ENCODE measurements around the gene DDX56. TPM values are rescaled to one million over a fixed set of nuclear protein-coding genes. Genes with fewer than 3 reads are reported as not detected.

The DDX56 gene
- total and polyA plus RNA-seq, 2 of the 4 experiments (the other 2 are of a cell fraction), result 59.4 to 67.7 TPM

DNA sequence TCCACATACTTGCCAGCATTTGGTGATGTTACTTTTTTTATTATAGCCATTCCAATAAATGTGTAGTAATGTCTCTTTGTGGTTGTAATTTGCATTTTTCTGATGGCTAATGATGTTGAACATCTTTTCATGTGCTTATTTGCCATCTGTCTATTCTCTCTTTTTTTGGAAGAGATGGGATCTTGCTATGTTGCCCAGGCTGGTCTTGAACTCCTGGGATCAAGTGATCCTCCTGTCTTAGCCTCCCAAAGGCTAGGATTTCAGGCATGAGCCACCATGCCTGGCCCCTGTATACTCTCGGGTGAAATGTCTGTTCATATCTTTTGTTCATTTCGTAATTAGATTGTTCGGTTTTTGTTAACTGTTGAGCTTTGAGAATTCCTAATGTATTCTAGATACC is 36.1 kb upstream of the DDX56 start:
- no peak overlapping the region for H2BK15ac ChIP-seq (ENCODE audit: low read depth, low read length)
- H4K91ac ChIP-seq (ENCODE audit: insufficient read depth, low read depth, low read length), result no peak overlapping the region
- H3K4me3 ChIP-seq (ENCODE audit: insufficient read depth, low read depth, low read length), result no peak overlapping the region
- no peaks in the 10 kb centered on the region; the same call in 1 of the 2 replicates for H3K9me1 ChIP-seq (ENCODE audit: insufficient read depth, low read length)
- no peak overlapping the region for H3K27ac ChIP-seq (ENCODE audit: insufficient read depth, low read length)
- no peak for TF ChIP-seq NFE2L2 (IDR thresholded peaks at IDR 0.05; ENCODE audit: low read depth, low read length)
- TF ChIP-seq CHD1 (IDR thresholded peaks at IDR 0.05; ENCODE audit: low read depth, low read length), result no peak
- no peak for TF ChIP-seq MAZ (IDR thresholded peaks at IDR 0.05; ENCODE audit: borderline replicate concordance, low read depth, low read length)
- TF ChIP-seq, protein P1, sequence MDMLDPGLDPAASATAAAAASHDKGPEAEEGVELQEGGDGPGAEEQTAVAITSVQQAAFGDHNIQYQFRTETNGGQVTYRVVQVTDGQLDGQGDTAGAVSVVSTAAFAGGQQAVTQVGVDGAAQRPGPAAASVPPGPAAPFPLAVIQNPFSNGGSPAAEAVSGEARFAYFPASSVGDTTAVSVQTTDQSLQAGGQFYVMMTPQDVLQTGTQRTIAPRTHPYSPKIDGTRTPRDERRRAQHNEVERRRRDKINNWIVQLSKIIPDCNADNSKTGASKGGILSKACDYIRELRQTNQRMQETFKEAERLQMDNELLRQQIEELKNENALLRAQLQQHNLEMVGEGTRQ (IDR thresholded peaks at IDR 0.05; ENCODE audit: low read depth, low read length), result no peak
- TF ChIP-seq MXI1 (IDR thresholded peaks at IDR 0.05; ENCODE audit: borderline replicate concordance, low read depth, low read length), result no peak
- no peak for TF ChIP-seq POLR2A (IDR thresholded peaks at IDR 0.05; ENCODE audit: low read depth, low read length)
- no peak for TF ChIP-seq BHLHE40 (IDR thresholded peaks at IDR 0.05; ENCODE audit: low read depth, low read length)
- no peak for TF ChIP-seq RAD21 (IDR thresholded peaks at IDR 0.05; ENCODE audit: low read length)
- no peak for TF ChIP-seq CEBPB (IDR thresholded peaks at IDR 0.05; ENCODE audit: low read depth, low read length)
- no peak for TF ChIP-seq SMC3 (IDR thresholded peaks at IDR 0.05; ENCODE audit: low read depth, low read length)
- TF ChIP-seq RFX5 (IDR thresholded peaks at IDR 0.05; ENCODE audit: low read depth, low read length), result no peak
- no peak for TF ChIP-seq FOS (IDR thresholded peaks at IDR 0.05; ENCODE audit: low read depth, low read length)
- TF ChIP-seq, protein P2, sequence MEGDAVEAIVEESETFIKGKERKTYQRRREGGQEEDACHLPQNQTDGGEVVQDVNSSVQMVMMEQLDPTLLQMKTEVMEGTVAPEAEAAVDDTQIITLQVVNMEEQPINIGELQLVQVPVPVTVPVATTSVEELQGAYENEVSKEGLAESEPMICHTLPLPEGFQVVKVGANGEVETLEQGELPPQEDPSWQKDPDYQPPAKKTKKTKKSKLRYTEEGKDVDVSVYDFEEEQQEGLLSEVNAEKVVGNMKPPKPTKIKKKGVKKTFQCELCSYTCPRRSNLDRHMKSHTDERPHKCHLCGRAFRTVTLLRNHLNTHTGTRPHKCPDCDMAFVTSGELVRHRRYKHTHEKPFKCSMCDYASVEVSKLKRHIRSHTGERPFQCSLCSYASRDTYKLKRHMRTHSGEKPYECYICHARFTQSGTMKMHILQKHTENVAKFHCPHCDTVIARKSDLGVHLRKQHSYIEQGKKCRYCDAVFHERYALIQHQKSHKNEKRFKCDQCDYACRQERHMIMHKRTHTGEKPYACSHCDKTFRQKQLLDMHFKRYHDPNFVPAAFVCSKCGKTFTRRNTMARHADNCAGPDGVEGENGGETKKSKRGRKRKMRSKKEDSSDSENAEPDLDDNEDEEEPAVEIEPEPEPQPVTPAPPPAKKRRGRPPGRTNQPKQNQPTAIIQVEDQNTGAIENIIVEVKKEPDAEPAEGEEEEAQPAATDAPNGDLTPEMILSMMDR (conservative IDR thresholded peaks at IDR 0.05; ENCODE audit: low read depth, low read length), result no peak
- TF ChIP-seq, protein P3, sequence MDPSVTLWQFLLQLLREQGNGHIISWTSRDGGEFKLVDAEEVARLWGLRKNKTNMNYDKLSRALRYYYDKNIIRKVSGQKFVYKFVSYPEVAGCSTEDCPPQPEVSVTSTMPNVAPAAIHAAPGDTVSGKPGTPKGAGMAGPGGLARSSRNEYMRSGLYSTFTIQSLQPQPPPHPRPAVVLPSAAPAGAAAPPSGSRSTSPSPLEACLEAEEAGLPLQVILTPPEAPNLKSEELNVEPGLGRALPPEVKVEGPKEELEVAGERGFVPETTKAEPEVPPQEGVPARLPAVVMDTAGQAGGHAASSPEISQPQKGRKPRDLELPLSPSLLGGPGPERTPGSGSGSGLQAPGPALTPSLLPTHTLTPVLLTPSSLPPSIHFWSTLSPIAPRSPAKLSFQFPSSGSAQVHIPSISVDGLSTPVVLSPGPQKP (IDR thresholded peaks at IDR 0.05; ENCODE audit: borderline replicate concordance, low read depth, low read length), result no peak
- TF ChIP-seq RCOR1 (IDR thresholded peaks at IDR 0.05; ENCODE audit: insufficient replicate concordance, low read length), result no peak
- no peak for TF ChIP-seq MAFK (IDR thresholded peaks at IDR 0.05; ENCODE audit: low read depth, low read length)
- in situ Hi-C loops (cut with MboI; ENCODE audit: low sequenced_read_pairs), result no loop called here
- peaks cover 10 to 39% of the 10 kb centered on the region in 2 experiments; a peak in 3 of 4 replicates for H3K79me1 ChIP-seq (ENCODE audit: low read depth in 1 of 2, low read length in 2 of 2)
- no peak overlapping the region for H3K9ac ChIP-seq (ENCODE audit: low read depth, low read length)
- ATAC-seq (ENCODE audit: low read depth), result no peak
- no peak overlapping the region for H2BK120ac ChIP-seq (ENCODE audit: low read depth, low read length)
- no peak overlapping the region for H4K8ac ChIP-seq (ENCODE audit: low read depth in 2 of 2, low read length in 2 of 2)
- H3K36me3 ChIP-seq (ENCODE audit: control insufficient read depth, insufficient read depth, low read length), result no peaks in the 10 kb centered on the region
- 0 out of 2 replicates have a peak, but pooled peaks cover 4% of the 10 kb centered on the region for H4K20me1 ChIP-seq (ENCODE audit: insufficient read depth, low read length)
- H3K18ac ChIP-seq (ENCODE audit: low read depth, low read length), result no peak overlapping the region
- H3K23ac ChIP-seq (ENCODE audit: low read depth, low read length), result no peak overlapping the region
- BruUV-seq (replicated peaks), result no TSS peak
- no peaks in the 10 kb centered on the region for H3K27me3 ChIP-seq (ENCODE audit: control insufficient read depth, insufficient read depth, low read length)
- no peak overlapping the region for H3K56ac ChIP-seq (ENCODE audit: extremely low read depth, insufficient read depth, low read length)
- dilution Hi-C loops (cut with HindIII; ENCODE audit: low sequenced_read_pairs, unreplicated experiment), result no loop called here
- H3K9me3 ChIP-seq (ENCODE audit: control insufficient read depth, insufficient read depth, low read length), result no peaks in the 10 kb centered on the region
- ChIA-PET POLR2A (ENCODE audit: unreplicated experiment) (no interaction called here), CTCF (no interaction called here)
- H3K4me2 ChIP-seq (ENCODE audit: low read depth, low read length), result no peak overlapping the region
- no peak overlapping the region for H3K4ac ChIP-seq (ENCODE audit: low read depth, low read length)
- no peak overlapping the region for H2AK5ac ChIP-seq (ENCODE audit: low read depth, low read length)
- H2AK9ac ChIP-seq (replicated peaks; ENCODE audit: low read depth, low read length, poor library complexity), result no peak overlapping the region
- intact Hi-C loops (cut with micrococcal nuclease), result loop anchor here (5.0 kb wide), 1 partner anchor 237 kb away; the partner anchor contains the start of gene H2AZ2
- H2BK20ac ChIP-seq (ENCODE audit: low read depth, low read length), result no peak overlapping the region
- no peak overlapping the region for H4K5ac ChIP-seq (ENCODE audit: low read depth, low read length)
- no peak overlapping the region for H3K14ac ChIP-seq (replicated peaks; ENCODE audit: low read depth, low read length)
- H3K4me1 ChIP-seq (ENCODE audit: control insufficient read depth, insufficient read depth, low read length), result no peaks in the 10 kb centered on the region
- H2AFZ ChIP-seq (replicated peaks; ENCODE audit: low read length, poor library complexity), result no peak overlapping the region
- no CpG with 5 or more reads among the region's 3 CpGs for WGBS, 2 experiments (ENCODE audit: extremely low coverage in 2 of 2, insufficient read length in 1 of 2)
- DNase-seq, result no peak
- H2BK5ac ChIP-seq (ENCODE audit: low read depth, low read length, poor library complexity, severe bottlenecking), result no peak overlapping the region
